Activated CD8-positive, alpha-beta memory T cell treated with anti-CD3 and anti-CD28 coated beads for 48 hours (primary cell): ENCODE data around the gene PIEZO1.

Experiments
- DNase-seq, 3 experiments: peaks; one replicate each; pipeline ENCODE4 v3.0.0-alpha.2; 2020; ENCODE audit warnings: low read depth in 2 of 3, low spot score in 2 of 3

The PIEZO1 gene

DNA sequence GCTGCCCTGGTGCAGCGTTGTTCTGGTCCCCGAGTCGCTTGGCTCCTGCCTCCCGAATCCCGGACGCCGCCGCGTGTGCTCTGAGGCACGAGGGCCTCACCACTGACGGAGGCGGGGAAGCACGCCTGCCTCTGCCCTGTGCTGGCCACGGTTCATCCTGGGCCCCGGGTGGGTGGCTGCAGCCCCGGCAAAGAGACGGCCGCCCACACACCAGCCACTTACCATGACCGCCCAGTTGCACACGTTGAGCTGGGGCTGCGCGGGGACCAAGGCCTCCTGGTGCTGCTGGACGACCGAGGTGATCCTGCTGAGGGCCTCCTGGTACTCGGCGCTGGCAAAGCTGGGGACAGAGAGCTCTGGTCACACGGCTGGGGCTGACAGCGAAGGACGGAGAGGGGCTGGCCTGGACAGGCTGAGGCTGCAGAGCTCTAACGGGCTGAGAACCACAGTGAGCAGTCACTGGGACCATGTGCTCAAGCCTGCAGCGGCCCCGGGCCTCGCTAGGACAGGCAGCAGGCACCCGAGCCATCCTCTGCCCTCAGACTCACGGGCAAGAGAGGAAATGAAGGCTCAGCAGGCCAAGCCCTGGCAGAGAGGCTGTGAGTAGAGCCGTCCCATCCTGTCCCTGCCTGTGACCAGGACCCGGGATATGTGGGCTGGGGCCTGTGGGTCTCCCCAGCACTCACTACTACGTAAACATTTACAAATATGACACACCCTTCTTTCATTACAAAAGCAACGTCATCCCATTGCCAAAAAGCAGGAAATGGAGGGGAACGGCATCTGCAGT lies 33.0 kb upstream of the PIEZO1 start:
- DNase-seq = no peak

DNA sequence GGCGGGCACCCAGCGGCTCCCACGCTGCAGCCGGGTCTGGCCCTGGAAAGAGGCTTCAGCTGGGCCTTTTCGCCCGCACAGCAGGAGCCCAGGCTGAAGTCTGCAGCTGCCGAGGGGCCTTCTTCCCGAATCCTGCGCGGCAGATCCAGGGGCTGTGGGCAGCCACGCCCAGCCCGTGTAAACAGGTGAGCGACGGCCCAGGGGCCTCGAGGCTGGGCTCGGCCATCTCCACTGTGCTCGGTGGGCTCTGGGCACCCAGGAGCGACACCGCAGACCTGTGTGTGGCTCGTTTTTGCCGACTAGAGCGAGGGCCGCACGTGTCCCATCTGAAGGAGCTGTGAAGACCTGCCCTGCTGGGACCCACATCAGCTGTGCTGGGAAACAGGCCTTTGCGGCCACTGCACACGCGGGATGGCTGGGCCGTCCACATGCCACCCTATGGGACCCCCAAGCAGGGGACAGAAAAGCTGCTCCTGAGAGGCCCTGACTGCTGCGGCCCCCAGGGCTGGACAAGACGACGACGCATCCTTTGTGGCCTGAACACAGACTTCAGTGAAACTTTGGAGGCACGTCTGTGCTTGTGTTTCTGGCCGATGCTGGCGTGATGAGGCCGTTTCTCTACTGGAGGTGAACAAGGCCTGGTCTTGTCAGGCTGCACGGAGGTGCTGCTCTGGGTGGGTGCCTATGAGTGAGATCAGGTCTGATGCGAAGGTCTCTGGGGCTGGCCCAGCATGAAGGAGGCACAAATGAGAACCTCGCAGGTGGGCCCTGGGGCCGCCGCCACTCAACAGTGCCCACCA lies 31.9 kb upstream of the PIEZO1 start:
- DNase-seq = no peak

DNA sequence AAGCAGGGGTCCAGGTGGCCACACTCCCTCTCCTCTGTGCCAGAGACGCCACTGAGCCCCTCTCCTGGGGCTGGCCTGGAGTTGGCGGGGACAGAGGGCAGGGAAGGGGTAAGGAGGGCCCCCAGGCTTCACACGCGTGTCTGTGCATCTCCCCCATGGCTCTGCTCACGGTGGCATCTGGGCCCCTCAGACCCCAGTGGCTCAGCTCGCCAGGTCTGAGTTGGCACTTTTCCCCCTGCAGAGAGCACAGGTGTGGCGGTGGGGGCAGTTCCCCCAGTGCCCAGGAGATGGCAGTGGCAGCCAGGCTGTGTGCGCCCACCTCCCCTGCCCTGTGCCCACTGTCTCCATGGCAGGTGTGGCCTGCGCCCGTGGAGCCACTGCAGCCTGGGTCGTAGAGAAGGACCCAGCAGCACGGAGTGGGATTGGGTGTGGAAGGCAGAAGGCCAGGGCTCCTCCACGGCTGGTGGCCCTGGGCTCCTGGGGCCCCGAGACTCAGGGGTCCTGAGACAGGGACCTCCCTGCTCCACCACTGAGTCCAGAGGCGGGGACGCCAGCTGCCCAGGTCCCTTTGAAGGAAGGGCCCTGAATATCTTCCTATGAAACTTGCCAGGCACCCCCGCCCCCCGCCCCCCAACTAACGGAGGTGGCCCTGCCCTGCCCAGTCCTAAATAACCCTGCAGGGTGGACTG lies 31.0 kb upstream of the PIEZO1 start:
- DNase-seq = peak in 1 of 3 experiments; percentile 27

DNA sequence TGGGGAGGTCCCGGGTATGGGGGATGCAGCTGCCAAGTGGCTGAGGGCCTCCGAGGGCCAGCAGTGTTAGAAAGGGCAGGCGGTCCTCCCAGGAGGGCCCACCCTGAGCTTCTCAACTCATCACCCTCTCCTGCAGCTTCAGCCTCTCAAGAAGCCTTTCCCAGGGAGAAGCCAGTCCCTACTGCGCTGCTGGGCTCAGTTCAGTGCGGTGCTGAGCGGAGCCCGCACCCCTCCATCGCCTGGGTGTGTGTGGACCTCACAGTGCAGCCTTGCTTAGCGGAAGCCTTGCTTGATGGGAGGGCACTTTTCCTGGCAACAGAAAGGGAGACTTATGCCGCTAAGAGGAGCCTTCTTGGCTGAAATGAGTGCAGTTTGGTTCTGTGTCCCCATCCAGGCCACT lies 30.2 kb upstream of the PIEZO1 start:
- no peak for DNase-seq

DNA sequence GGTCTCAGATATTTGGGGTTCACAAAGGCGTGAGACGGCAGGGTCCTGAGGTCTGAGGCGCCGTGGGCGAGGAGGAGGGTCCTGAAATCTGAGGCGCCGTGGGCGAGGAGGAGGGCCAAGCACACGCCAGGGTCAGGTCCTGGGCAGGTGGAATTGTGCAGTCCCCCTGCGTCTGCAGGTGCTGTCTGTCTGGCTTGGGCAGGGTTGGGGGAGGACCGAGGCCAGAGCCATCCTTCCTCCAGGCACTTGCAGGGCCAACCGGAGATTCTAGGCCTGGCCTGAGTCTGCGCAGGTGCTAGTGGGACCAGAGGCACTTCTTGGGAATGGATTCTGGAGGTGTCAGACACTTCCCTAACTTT lies 29.1 kb upstream of the PIEZO1 start:
- DNase-seq = no peak

DNA sequence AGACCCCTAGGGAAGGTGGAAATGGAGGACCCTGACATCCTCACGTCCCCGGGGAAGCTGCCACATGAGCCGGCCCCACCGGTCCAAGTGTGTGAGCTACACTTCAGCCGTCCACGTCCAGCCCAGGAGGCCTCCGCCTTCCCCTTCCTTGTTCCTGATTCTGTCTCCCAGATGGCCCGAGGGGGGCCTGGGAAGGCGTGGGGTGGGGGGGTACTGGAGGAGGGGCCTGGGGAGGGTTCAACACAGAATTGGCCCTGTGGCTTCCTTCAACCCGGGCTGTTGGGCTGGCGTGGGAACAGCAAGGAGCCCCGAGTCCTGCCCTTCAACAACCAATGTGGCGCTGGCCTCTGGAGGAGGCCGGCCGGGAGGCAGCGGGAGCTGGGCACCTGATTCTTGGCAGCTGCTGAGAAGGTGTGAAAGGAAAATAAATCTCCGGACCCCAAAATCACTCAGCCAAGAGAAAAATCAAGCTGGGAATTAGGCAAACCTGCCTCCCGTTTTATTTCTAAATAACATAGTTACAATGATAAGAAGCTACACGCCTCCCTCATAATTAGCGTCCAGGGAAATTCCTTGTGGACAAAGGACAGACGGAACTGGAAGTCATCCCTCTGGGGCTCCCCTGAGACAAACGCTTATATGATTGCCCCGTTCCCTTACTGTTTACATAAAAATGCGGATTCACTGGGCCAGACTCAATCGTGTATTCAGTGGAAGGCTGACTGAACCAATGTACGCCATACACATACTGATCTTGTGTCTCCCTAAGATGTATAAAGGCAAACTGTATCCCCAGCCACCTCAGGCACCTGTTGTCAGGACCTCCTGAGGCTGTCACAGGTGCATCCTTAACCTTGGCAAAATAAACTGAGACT lies 28.5 kb upstream of the PIEZO1 start:
- no peak for DNase-seq

DNA sequence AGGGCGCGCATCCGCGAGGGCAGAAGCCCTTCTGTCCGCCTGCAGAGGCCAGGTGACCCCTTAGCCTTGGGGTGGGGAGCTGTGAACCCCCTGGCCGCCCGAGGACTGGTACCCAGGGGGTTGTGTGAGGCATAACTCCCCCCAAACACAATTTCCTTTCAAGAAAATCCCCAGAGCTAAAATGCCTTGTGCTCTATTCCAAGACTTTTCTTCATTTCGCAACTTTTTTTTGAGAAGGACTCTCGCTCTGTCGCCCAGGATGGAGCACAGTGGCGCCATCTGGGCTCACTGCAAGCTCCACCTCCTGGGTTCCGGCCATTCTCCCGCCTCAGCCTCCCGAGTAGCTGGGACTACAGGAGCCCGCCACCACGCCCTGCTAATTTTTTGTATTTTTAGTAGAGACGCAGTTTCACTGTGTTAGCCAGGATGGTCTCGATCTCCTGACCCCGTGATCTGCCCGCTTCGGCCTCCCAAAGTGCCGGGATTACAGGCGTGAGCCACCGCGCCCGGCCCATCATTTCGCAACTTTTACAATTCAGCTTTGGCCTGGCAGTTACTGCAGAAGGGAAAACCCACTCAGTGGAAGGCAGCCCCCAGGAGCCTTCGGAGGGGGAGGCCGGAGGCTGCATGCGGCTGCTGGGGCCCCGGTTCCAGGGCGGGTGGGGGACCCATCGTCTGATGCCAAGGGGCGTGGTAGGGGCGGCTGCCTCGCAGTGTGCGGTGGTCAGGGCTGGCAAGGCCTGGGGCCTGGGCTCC lies 27.7 kb upstream of the PIEZO1 start:
- no peak for DNase-seq

DNA sequence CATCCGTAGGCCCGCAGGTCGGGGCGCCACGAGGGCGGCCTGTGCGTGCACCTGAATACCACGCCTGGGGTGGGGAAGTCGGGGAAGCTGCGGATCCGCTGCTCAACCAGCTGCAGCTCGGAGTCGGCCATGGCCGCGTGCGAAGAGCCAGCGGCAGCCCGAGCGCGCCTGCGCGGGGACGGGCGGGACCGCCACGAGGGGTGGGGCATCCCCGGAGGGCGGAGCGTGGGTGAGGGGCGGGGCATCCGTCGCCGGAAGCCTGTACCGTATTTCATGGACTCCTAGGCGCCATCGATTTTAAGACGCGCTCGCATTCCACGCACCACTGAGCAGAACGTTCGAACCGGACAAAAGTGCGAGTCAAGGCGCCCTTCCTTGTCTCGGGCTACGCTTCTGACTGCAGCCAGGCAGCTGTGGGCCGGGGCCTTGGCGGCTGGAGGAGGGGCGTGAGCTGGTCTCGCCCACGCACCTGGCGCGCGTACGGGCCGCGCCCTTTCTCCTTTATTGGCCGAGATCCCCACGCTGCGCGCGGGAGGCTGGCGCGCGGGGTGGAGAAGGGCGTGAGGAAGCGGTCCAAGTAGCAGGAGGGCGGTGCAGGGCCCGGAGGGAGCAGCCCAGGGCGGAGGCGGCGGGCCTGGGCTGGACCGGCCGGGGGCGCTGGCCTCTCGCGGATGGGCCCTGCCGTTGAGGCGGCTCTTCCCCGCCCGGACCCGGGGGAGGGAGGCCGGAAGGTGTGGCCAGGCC lies 26.9 kb upstream of the PIEZO1 start, which contains the start of gene APRT:
TSS of gene APRT (minus strand) at position 160 of the 744 bp plus-strand sequence. CDS start at position 131, 29 bp downstream.
- DNase-seq = peak; percentile 98 to 99 (median 99)

DNA sequence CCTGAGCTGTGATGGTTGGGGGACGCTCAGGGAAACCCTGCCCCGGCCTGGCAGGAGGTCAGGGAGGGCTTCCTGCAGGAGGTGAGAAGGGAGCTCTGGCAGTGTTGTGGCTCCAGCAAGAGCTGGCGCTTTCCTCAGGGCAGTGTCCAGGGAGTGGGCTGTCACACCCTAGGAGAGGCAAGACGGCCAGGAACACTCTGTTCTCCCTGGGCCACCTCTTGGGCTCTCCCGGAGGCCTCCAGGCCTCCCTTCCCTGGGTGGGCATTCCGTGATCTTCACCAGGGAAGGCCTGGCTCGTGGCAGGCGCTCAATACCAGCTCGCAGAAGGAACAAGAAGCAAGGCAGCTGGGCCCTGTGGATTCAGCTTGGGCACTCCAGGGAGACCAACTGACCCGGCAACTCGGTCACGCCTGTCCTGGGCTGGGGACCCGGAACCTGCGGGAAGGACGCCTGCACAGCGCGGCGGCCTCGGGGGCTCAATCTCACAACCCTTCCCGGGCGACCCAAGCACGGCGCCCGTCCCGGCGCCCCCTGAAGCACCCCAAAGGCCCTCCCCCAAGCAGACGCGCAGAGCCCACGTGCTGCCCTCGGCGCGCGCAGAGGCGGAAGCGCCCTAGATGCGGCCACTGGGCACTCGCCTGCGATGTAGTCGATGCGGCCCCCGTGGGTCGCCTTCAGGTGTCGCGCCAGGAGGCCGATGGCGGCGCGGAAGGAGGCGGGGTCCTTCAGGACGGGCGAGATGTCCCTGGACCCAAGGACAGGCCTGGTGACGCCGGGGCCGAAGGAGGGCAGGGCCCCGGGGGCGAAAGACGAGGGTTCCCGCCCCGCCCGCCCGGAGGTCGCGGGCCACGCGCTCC lies 26.1 kb upstream of the PIEZO1 start:
- DNase-seq = no peak

DNA sequence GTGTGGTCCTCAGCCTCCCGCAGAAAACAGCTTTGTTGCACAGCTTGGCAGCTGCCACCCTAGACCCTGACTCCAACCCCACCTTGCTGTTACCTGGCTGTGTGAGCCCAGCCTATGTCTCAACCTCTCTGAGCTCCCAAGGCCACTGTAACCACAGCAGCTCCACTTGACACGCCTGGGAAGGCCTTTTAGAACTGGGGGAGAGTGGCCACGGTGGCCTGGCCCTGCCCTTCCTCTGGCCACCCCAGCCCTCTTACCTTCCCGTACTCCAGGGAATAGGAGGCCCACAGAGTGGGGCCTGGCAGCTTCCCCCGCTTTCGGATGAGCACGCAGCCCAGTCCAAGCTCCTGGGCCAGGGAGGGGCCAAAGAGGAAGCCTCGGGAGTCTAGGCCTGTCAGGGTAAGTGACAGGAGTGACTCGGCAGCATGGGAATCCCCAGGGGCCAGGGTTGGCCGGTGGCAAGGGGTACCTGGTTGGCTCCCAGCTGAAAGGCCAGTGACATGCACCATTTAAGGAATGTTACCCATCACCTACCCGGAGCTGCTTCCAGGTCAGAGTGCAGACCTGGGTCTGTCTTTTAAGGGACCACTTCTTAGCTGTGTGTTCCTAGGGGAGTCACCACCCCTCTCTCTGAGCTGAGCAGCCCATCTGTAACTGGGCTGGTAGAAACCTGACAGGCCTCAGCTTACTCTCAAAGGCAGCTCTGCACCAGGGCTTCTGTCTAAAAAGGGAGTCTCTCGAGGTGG lies 25.3 kb upstream of the PIEZO1 start:
- no peak for DNase-seq

DNA sequence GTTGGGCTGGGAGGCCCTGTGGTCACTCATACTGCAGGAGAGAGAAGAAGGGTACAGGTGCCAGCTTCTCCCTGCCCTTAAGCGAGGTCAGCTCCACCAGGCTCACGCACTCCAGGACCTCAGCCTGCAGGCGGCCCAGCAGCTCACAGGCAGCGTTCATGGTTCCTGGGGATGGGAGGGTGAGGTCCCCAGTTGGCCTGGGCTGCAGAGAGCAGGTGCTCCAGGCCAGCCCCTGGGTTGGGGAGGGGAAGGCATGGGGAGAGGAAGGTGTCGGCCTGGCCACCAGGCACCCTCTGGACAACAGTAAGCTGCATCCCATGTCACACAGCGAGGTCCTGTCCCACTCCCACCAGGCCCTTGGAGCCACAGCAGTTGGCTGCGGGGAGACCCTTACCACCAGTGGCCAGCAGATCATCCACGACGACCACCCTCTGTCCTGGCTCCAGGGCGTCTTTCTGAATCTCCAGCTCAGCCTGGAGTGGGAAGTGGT lies 24.7 kb upstream of the PIEZO1 start:
- peak in 1 of 3 experiments; percentile 16 for DNase-seq

DNA sequence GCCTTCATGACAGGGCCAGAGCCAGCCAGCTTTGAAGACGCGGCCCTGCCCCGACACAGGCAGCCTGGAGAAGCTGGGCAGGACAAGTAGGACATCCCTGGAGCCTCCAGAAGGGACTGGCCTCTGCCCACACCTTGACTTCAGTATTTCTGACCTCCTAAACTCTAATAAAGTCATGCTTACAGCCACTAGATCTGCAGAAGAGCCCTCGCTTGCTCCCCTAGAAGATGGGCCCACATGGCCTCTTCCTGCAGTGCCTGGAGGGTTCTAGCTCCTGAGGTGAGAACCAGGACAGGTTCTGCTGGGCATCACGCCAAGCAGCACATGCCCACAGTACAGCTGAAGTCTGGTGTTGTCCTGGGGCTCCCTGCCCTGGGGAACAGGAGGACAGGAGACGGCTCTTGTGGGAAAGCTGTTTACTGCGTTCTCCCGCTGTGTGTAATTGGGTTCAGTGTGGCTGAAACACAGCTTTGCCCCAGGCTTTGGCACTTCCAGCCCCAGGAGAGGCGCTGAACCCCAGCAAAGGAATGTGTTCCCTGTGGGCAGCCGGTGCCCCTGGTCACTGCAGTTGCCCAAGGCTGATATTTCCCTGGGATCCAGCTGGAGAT lies 24.2 kb upstream of the PIEZO1 start:
- DNase-seq = no peak

DNA sequence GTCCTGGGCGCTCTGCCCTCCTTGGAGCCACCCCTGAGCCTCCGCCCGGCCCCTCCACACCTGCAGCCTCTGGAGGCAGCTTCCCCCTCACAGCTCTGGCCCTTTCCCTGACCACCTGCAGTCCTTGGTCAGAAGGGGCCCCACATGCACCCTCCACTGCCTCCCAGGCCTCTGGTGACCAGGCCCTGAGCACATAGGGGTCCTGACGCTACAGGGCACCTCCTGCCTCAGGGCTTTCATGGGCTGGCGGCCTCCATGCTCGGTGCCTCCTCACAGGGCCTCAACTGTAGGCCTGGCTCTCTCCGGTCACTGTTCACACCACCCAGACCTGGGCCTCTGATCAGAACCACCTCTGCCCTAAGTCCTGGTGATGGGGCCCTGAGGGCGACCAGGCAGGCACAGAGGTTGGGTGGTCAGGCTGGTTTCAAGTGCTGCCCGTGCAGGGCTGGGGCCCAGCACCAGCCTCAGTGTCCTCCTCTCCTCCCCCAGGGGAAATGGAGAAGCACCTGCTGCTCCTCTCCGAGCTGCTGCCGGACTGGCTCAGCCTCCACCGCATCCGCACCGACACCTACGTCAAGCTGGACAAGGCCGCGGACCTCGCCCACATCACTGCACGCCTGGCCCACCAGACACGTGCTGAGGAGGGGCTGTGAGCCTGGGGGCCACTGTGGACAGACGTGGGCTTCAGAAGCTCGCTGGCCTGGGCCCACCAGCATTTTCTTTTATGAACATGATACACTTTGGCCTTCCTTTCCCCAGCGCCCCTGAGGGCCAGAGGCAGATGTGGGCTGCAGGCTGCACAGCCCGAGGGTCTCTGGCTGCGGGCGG lies 22.8 kb upstream of the PIEZO1 start:
- no peak for DNase-seq

DNA sequence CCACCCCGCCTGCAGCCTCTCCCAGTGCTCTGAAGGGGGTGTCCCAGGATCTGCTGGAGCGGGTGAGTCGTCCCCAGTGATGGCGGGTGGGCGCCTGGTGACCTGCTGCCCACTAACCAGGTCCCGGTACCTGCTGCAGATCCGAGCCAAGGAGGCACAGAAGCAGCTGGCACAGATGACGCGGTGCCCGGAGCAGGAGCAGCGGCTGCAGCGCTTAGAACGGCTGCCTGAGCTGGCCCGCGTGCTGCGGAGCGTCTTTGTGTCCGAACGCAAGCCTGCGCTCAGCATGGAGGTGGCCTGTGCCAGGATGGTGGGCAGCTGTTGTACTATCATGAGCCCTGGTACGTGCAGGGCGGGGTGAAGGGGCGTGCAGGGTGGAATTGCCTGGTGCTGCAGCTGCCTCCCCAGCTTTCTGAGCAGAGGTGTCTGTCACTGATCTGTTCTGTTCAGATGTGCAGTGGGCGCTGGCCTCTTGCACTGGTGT lies 22.2 kb upstream of the PIEZO1 start:
- DNase-seq = no peak

DNA sequence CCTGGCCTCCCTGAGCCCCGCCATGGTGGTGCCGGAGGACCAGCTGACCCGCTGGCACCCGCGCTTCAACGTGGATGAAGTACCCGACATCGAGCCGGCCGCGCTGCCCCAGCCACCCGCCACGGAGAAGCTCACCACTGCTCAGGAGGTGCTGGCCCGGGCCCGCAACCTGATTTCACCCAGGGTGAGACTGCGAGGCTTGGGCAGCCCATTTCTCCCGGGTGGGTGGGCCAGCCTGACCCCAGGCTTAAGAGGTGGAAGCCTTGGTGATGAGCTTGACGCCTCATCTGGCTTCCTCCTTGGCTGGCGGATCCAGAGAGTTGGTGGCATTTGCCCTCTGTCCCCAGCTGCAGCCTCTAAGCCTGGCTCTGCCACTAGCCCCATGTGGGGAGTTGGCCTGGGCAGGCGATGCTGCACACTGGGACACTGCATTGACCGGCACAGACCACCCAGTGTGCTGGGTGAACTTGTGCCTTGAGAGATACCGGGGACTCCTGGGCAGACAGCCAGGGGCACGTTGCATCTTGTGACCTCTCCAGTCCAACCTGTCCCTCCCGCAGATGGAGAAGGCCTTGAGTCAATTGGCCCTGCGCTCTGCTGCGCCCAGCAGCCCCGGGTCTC lies 21.6 kb upstream of the PIEZO1 start:
- no peak for DNase-seq
